GM19240 (cell line): Measurements from ENCODE around the gene TRIM49.
"Not testable (repeated sequence)": the region's sequence is repeated elsewhere in the genome, so short reads cannot be mapped to it uniquely, and the experiment has no call there.

Experiments
- DNase-seq: peaks from one replicate; pipeline ENCODE4 v3.0.0; 2011; ENCODE audit warnings: low spot score; ENCODE audit not compliant: insufficient read length

Gene TRIM49

GRCh38 chr11:89808475-89808874 is at the start of gene TRIM49:
Gene TRIM49, minus strand, starts transcription at chr11:89808575. Its CDS starts 4,106 bp downstream, at chr11:89804469.
- not testable (repeated sequence) for DNase-seq

GRCh38 chr11:89826694-89827093 is 18.3 kb upstream of the TRIM49 start:
- DNase-seq = not testable (repeated sequence)

GRCh38 chr11:89820008-89820407 is 11.6 kb upstream of the TRIM49 start:
- DNase-seq = not testable (repeated sequence)

GRCh38 chr11:89813535-89813934 is 5.2 kb upstream of the TRIM49 start:
- DNase-seq = not testable (repeated sequence)

- DNase-seq = not testable (repeated sequence)
Measured at GRCh38 chr11:89787506-89788063, 20.8 kb downstream of the TRIM49 start.

- DNase-seq = not testable (repeated sequence)
Measured at GRCh38 chr11:89785726-89786125, 22.6 kb downstream of the TRIM49 start.

- DNase-seq = not testable (repeated sequence)
Measured at GRCh38 chr11:89750822-89751221, 57.6 kb downstream of the TRIM49 start.
